Measurements from ENCODE around the gene ABI1.
"Not testable (repeated sequence)": the region's sequence is repeated elsewhere in the genome, so short reads cannot be mapped to it uniquely, and the experiment has no call there.

Gene ABI1

GRCh38 chr10:26860443-26861204 lies at the start of gene ABI1:
Gene ABI1 (minus strand): TSS chr10:26860958. CDS start chr10:26860863, 95 bp downstream.
- no peak for TF ChIP-seq CTCF (IDR thresholded peaks at IDR 0.05; ENCODE audit: low read length, missing control alignments)
- peak; percentile 99 for DNase-seq (ENCODE audit: low read depth)

DNA sequence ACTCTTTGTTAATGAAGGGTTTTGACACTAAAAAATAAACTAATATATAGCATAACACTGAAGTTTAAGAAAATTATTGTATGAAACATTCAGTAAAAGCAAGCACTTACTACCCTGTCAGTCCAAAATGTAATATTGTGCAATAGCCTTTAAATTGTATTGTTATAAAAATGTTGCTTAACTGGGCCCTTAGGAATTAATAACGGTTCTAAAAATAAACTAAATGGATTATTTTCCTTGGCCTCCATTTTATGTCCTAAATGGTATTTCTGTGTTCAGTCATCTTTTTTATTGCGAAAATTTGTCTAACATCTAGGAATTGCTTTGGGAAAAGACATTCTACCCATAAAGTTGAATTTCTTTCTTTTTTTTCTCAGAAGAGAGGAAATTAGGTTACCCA lies 49.0 kb upstream of the ABI1 start:
- peak; percentile 8 for DNase-seq (ENCODE audit: low read depth)
- TF ChIP-seq CTCF (IDR thresholded peaks at IDR 0.05; ENCODE audit: low read length, missing control alignments): no peak
- H3K4me3 ChIP-seq (replicated peaks; ENCODE audit: low read depth, low read length): no peak overlapping the region

More at GRCh38 chr10:26860443-26861204, at the start of gene ABI1:
- H3K4me3 ChIP-seq (replicated peaks; ENCODE audit: low read depth, low read length): peak within 1 kb of the TSS; percentile 94

GRCh38 chr10:26905253-26905781 lies 44.6 kb upstream of the ABI1 start:
- not testable (repeated sequence) for H3K4me3 ChIP-seq (replicated peaks; ENCODE audit: low read depth, low read length); DNase-seq (ENCODE audit: low read depth)

DNA sequence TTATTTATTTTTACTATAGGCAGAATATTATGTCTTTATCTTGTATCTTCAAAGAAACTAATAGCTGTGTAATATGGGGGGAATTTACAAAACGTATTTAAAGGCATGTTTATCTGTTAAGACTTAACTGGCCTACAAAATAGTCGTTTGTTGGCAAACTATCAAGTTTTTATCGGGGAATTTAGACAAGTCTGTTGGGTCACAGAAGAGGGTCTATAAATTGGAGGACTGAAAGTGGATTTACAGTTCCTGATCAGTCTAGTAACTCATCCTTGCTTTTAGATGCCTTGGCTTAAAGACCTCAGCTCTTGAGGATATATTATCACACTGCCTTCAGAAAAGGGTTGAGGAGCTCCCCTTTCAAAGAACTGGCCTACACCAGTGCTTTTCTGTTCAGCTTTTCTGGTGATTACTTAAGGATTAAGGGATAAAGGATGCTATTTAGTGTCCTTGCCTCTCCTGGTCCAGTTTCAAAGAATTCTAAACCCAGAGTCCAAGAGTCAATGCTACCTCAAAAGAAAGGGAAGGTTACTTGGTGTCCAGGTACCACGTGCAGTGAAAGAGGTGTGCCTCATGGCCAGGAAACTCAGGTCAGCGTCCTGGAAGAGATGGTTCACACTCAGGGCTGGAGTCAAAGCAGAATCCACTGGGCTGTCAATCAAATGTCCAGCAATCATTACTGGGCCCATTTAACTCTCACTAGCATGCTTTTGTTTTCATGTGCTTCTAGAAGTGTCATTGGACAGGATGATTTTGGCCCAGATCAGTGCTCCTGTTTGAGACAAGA lies 42.9 kb upstream of the ABI1 start:
- DNase-seq (ENCODE audit: low read depth): no peak
- H3K4me3 ChIP-seq (replicated peaks; ENCODE audit: low read depth, low read length): no peak overlapping the region
- no peak for TF ChIP-seq CTCF (IDR thresholded peaks at IDR 0.05; ENCODE audit: low read length, missing control alignments)

DNA sequence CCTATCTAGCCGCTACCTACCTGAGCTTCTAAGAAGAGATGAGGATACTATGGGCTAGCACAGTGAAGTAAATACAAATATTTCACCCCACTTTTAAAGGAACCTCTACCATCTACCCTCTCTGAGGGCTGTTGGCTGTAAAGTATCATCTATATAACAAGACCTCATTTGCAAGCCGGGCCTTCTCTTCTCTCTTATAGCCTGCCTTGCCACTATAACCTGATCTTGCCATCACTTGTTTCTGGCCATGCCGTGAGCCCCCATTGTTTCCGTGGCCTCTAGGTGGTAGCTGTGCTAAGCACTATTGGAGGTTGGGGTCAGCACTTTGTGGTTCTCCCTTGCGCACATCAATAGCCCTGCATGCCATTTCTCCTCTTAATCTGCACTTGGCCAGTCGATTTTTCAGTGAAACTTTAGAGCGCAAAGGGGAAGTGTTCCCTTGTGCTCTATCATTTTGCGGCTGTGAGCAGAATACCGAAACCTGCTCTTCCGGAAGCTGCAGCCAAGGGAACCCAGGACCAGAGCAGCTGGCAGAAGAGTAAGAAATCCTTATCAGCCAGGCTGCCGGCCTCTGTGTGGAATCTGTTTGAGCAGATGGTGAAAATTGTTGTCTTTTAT lies 31.7 kb upstream of the ABI1 start:
- DNase-seq (ENCODE audit: low read depth): not testable (repeated sequence)

GRCh38 chr10:26890956-26891355 lies 30.2 kb upstream of the ABI1 start:
- DNase-seq (ENCODE audit: low read depth): peak; percentile 84
- peak; percentile 75 for TF ChIP-seq CTCF (IDR thresholded peaks at IDR 0.05; ENCODE audit: low read length, missing control alignments)
- no peak overlapping the region for H3K4me3 ChIP-seq (replicated peaks; ENCODE audit: low read depth, low read length)

More for the DNA sequence above, 31.7 kb upstream of the ABI1 start:
- not testable (repeated sequence) for H3K4me3 ChIP-seq (replicated peaks; ENCODE audit: low read depth, low read length)

GRCh38 chr10:26887611-26888215 lies 27.0 kb upstream of the ABI1 start:
- peak; percentile 11 for DNase-seq (ENCODE audit: low read depth)
- TF ChIP-seq CTCF (IDR thresholded peaks at IDR 0.05; ENCODE audit: low read length, missing control alignments): no peak
- no peak overlapping the region for H3K4me3 ChIP-seq (replicated peaks; ENCODE audit: low read depth, low read length)

All from fibroblast of pulmonary artery (primary cell).